A673 (cell line): ENCODE results near the gene HTR3A. TPM values are rescaled to one million over a fixed set of nuclear protein-coding genes. Genes with fewer than 3 reads are reported as not detected.

Experiments
- BruUV-seq: library from RNA; stranded (reverse); fragments of 400-500 nt; replicated peaks from 2 replicates; lab custom pipeline; 2021; lab: Mats Ljungman, UMichigan
- CTCF ChIA-PET: fragments of 300-600 bp; sonication (Branson Sonifier 250); formaldehyde crosslinking; loops from one replicate; lab custom pipeline; 2022; ENCODE audit warnings: antibody characterized with exemption; lab: Charles Lee
- POLR2A ChIA-PET: fragments of 300-600 bp; sonication (Branson Sonifier 250); formaldehyde crosslinking; loops from one replicate; lab custom pipeline; 2022; ENCODE audit warnings: antibody characterized with exemption; ENCODE audit not compliant: low non-redundant PET; lab: Charles Lee
- DNase-seq: peaks from one replicate; pipeline ENCODE4 v3.0.0-alpha.2; 2015; ENCODE audit warnings: low spot score
- H3K27ac ChIP-seq: fragments of 200-600 bp; sonication (generic); 2 replicates; pipeline ENCODE4 v1.5.1; 2016; ENCODE audit warnings: mixed run types, low read depth, mild to moderate bottlenecking, mixed read lengths, antibody characterized with exemption, low read length; ENCODE audit not compliant: poor library complexity, severe bottlenecking
- H3K27me3 ChIP-seq: fragments of 200-600 bp; sonication (generic); replicated peaks from 2 replicates; pipeline ENCODE4 v1.6.1; 2017; ENCODE audit warnings: mixed run types, low read depth, mild to moderate bottlenecking, mixed read lengths, antibody characterized with exemption, low read length; ENCODE audit not compliant: insufficient read depth, poor library complexity
- H3K36me3 ChIP-seq: fragments of 200-600 bp; sonication (generic); 2 replicates; pipeline ENCODE4 v1.6.1; 2016; ENCODE audit warnings: mixed run types, mild to moderate bottlenecking, mixed read lengths, antibody characterized with exemption, low read length; ENCODE audit not compliant: insufficient read depth, poor library complexity, severe bottlenecking
- H3K4me1 ChIP-seq: fragments of 200-600 bp; sonication (generic); 2 replicates; pipeline ENCODE4 v1.6.1; 2017; ENCODE audit warnings: mixed run types, mild to moderate bottlenecking, mixed read lengths, antibody characterized with exemption, low read length; ENCODE audit not compliant: insufficient read depth, poor library complexity, severe bottlenecking
- H3K4me3 ChIP-seq: fragments of 200-600 bp; sonication (generic); 2 replicates; pipeline ENCODE4 v1.5.1; 2016; ENCODE audit warnings: low read depth, mixed run types, mild to moderate bottlenecking, mixed read lengths, low read length; ENCODE audit not compliant: poor library complexity, severe bottlenecking
- H3K9me3 ChIP-seq: fragments of 200-600 bp; sonication (generic); 2 replicates; pipeline ENCODE4 v1.6.1; 2016; ENCODE audit warnings: mixed run types, low read depth, mild to moderate bottlenecking, mixed read lengths, antibody characterized with exemption, low read length; ENCODE audit not compliant: poor library complexity, severe bottlenecking
- EZH2 ChIP-seq: fragments of 200-600 bp; sonication (generic); IDR thresholded peaks from 2 replicates; pipeline ENCODE4 v1.6.1; 2017; ENCODE audit warnings: borderline replicate concordance, low read depth, mild to moderate bottlenecking, mixed read lengths, antibody characterized with exemption, low read length; ENCODE audit not compliant: poor library complexity, severe bottlenecking
- intact Hi-C: fragments of 100-400 bp; cut with micrococcal nuclease; formaldehyde crosslinking; loops from one replicate; pipeline ENCODE4 v1.10.0; 2022; ENCODE audit not compliant: unreplicated experiment
- total RNA-seq: library from RNA; stranded (reverse); gene quantifications from 2 replicates; pipeline ENCODE4 v1.2.3, GENCODE V29; 2021
- TF ChIP-seq, protein P1 (sequence below): fragments of 300-800, 200-600 bp; sonication (generic); conservative IDR thresholded peaks from 2 replicates; pipeline ENCODE4 v1.5.1; 2017; ENCODE audit warnings: low read depth, mild to moderate bottlenecking, antibody characterized with exemption, low read length, moderate library complexity, mixed read lengths

Gene HTR3A
- total RNA-seq, 1 experiment from 2014 or later = not detected

DNA sequence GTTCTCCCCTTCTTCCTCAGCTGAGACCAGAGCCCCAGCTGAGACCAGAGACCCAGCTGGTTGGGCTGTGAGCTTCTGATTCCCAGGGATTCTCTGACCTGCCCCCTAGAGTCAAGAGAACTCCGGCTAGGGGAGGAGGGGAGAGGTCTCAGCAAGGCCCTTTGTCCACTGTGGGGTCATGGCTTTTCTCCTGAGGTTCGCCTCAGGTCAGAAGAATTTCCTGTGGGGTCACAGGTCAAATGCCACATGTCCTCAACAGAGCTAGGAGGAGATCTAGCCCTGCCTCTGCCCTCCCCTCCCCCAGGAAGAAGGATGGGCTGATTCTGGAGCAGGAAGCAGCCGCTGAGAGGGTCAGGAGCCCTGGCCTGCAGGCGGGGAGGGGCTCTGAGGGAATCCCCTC lies 23.7 kb downstream of the HTR3A start:
- CTCF ChIA-PET = interaction anchor here (0.6 to 1.5 kb wide), 2 partner anchors 60 to 263 kb away, joined by 3 to 4 read pairs; no protein-coding TSS in a partner anchor

GRCh38 chr11:114000526-114000925 lies 25.6 kb downstream of the HTR3A start:
- Histone ChIP-seq H3K4me3 (no peak overlapping the region), H3K27ac (no peak overlapping the region), H3K9me3 (no peaks in the 10 kb centered on the region), H3K27me3 (peaks cover 6% of the 10 kb centered on the region), H3K36me3 (no peaks in the 10 kb centered on the region), H3K4me1 (no peaks in the 10 kb centered on the region)
- no peak for DNase-seq
- TF ChIP-seq EZH2 = no peak
- TF ChIP-seq, protein P1, sequence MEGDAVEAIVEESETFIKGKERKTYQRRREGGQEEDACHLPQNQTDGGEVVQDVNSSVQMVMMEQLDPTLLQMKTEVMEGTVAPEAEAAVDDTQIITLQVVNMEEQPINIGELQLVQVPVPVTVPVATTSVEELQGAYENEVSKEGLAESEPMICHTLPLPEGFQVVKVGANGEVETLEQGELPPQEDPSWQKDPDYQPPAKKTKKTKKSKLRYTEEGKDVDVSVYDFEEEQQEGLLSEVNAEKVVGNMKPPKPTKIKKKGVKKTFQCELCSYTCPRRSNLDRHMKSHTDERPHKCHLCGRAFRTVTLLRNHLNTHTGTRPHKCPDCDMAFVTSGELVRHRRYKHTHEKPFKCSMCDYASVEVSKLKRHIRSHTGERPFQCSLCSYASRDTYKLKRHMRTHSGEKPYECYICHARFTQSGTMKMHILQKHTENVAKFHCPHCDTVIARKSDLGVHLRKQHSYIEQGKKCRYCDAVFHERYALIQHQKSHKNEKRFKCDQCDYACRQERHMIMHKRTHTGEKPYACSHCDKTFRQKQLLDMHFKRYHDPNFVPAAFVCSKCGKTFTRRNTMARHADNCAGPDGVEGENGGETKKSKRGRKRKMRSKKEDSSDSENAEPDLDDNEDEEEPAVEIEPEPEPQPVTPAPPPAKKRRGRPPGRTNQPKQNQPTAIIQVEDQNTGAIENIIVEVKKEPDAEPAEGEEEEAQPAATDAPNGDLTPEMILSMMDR = no peak
- no TSS peak for BruUV-seq
- POLR2A ChIA-PET = no interaction called here
- intact Hi-C loops = no loop called here
- CTCF ChIA-PET = no interaction called here

More for the DNA sequence above, 23.7 kb downstream of the HTR3A start:
- H3K36me3 ChIP-seq = no peaks in the 10 kb centered on the region
- POLR2A ChIA-PET = no interaction called here
- intact Hi-C loops = no loop called here
- H3K4me3 ChIP-seq = no peak overlapping the region
- H3K27me3 ChIP-seq = no peaks in the 10 kb centered on the region
- no peaks in the 10 kb centered on the region for H3K9me3 ChIP-seq
- no TSS peak for BruUV-seq
- no peak for DNase-seq
- TF ChIP-seq, protein P1 = no peak
- no peak for TF ChIP-seq EZH2
- H3K27ac ChIP-seq = no peak overlapping the region
- no peaks in the 10 kb centered on the region for H3K4me1 ChIP-seq

- H3K4me3 ChIP-seq = no peak overlapping the region
- ChIA-PET CTCF (no interaction called here), POLR2A (no interaction called here)
- H3K36me3 ChIP-seq = no peaks in the 10 kb centered on the region
- TF ChIP-seq EZH2 = no peak
- TF ChIP-seq, protein P1 = no peak
- H3K9me3 ChIP-seq = no peaks in the 10 kb centered on the region
- H3K27me3 ChIP-seq = peaks cover 6% of the 10 kb centered on the region
- DNase-seq = peak; percentile 27
- no peaks in the 10 kb centered on the region for H3K4me1 ChIP-seq
- H3K27ac ChIP-seq = no peak overlapping the region
- BruUV-seq = no TSS peak
- intact Hi-C loops = no loop called here
Observed at GRCh38 chr11:114001416-114001815, 26.5 kb downstream of the HTR3A start.
